ENCODE results near the gene PODNL1.

- TF ChIP-seq CTCF (IDR thresholded peaks at IDR 0.05; ENCODE audit: poor library complexity) (no peak), EZH2 (IDR thresholded peaks at IDR 0.05; ENCODE audit: borderline replicate concordance) (no peak)
Observed at GRCh38 chr19:13899393-13899792, 38.8 kb downstream of the PODNL1 start.
